ENCODE data around the gene ATP6V0A1. TPM values are rescaled to one million over a fixed set of nuclear protein-coding genes. Genes with fewer than 3 reads are reported as not detected.

The ATP6V0A1 gene
- total and polyA plus RNA-seq, 2 of the 4 experiments (the other 2 are of a cell fraction) = 18.8 to 34.0 TPM

- dilution Hi-C loops (cut with HindIII; ENCODE audit: low sequenced_read_pairs, unreplicated experiment) = no loop called here
Measured at GRCh38 chr17:42553866-42554249, 95.2 kb downstream of the ATP6V0A1 start.

More at GRCh38 chr17:42553866-42554249, 95.2 kb downstream of the ATP6V0A1 start:
- Histone ChIP-seq H3K4me3 (ENCODE audit: insufficient read depth, low read depth, low read length) (peak overlapping the region; percentile 95), H2BK120ac (ENCODE audit: low read depth, low read length) (no peak overlapping the region), H3K27ac (ENCODE audit: insufficient read depth, low read length) (peak overlapping the region; percentile 98), H4K91ac (ENCODE audit: insufficient read depth, low read depth, low read length) (peak overlapping the region; percentile 88; the same call in 1 of the 2 replicates), H4K5ac (ENCODE audit: low read depth, low read length) (no peak overlapping the region), H3K4ac (ENCODE audit: low read depth, low read length) (peak overlapping the region; percentile 97), H3K27me3 (ENCODE audit: control insufficient read depth, insufficient read depth, low read length) (no peaks in the 10 kb centered on the region), H4K20me1 (ENCODE audit: insufficient read depth, low read length) (no peaks in the 10 kb centered on the region), H2BK15ac (ENCODE audit: low read depth, low read length) (no peak overlapping the region), H4K8ac (ENCODE audit: low read depth in 2 of 2, low read length in 2 of 2) (peak overlapping the region; percentile 94 to 98; a peak in 3 of 4 replicates), H3K9me3 (ENCODE audit: control insufficient read depth, insufficient read depth, low read length) (no peaks in the 10 kb centered on the region), H3K56ac (ENCODE audit: extremely low read depth, insufficient read depth, low read length) (no peak overlapping the region), H2AK9ac (replicated peaks; ENCODE audit: low read depth, low read length, poor library complexity) (peak overlapping the region; percentile 90), H3K36me3 (ENCODE audit: control insufficient read depth, insufficient read depth, low read length) (peaks cover 4% of the 10 kb centered on the region; the same call in 1 of the 2 replicates), H2BK20ac (ENCODE audit: low read depth, low read length) (no peak overlapping the region), H2AK5ac (ENCODE audit: low read depth, low read length) (peak overlapping the region; percentile 93), H3K9ac (ENCODE audit: low read depth, low read length) (peak overlapping the region; percentile 98), H3K79me1 (ENCODE audit: low read depth in 1 of 2, low read length in 2 of 2) (peaks cover 11 to 49% of the 10 kb centered on the region in 2 experiments), H3K4me1 (ENCODE audit: control insufficient read depth, insufficient read depth, low read length) (peaks cover 5% of the 10 kb centered on the region), H2AFZ (replicated peaks; ENCODE audit: low read length, poor library complexity) (peak overlapping the region; percentile 90), H3K14ac (replicated peaks; ENCODE audit: low read depth, low read length) (peak overlapping the region; percentile 95; the same call in 1 of the 2 replicates), H3K18ac (ENCODE audit: low read depth, low read length) (no peak overlapping the region), H3K4me2 (ENCODE audit: low read depth, low read length) (peak overlapping the region; percentile 92), H2BK5ac (ENCODE audit: low read depth, low read length, poor library complexity, severe bottlenecking) (peak overlapping the region; percentile 83), H3K23ac (ENCODE audit: low read depth, low read length) (0 out of 2 replicates have a peak overlapping the region, but pooled peaks have one; percentile 12), H3K9me1 (ENCODE audit: insufficient read depth, low read length) (no peaks in the 10 kb centered on the region)
- CTCF ChIA-PET = no interaction called here
- DNase-seq = no peak
- intact Hi-C loops (cut with micrococcal nuclease) = no loop called here
- in situ Hi-C loops (cut with MboI; ENCODE audit: low sequenced_read_pairs) = no loop called here
- no peak for ATAC-seq (ENCODE audit: low read depth)
- WGBS, 2 experiments (ENCODE audit: extremely low coverage in 2 of 2, insufficient read length in 1 of 2) = 25% methylated on average over 4 of the region's 16 CpGs; no CpG with 5 or more reads in 1 of the 2 experiments
- BruUV-seq (replicated peaks) = no TSS peak
- no peak for TF ChIP-seq CHD1 (IDR thresholded peaks at IDR 0.05; ENCODE audit: low read depth, low read length)
- TF ChIP-seq MAZ (IDR thresholded peaks at IDR 0.05; ENCODE audit: borderline replicate concordance, low read depth, low read length) = no peak
- TF ChIP-seq NFE2L2 (IDR thresholded peaks at IDR 0.05; ENCODE audit: low read depth, low read length) = no peak
- TF ChIP-seq CTCF (conservative IDR thresholded peaks at IDR 0.05; ENCODE audit: low read depth, low read length) = 0 out of 2 replicates have a peak, but pooled peaks have one; percentile 4
- POLR2A ChIA-PET (ENCODE audit: unreplicated experiment) = interaction anchor here (0.5 kb wide), 2 partner anchors 124 to 198 kb away, joined by 3 read pairs; no protein-coding TSS in a partner anchor

All from IMR-90 (cell line).